LNCAP (cell line): ENCODE measurements around the gene SDHAF2.
A peak's percentile ranks its signal among the peaks of the same experiment; 100 is the strongest.

ENCODE experiments used
- CTCF ChIP-seq: fragments of 450-650 bp; IDR thresholded peaks from 2 replicates; pipeline ENCODE4 v1.5.1; 2017; ENCODE audit warnings: mild to moderate bottlenecking

Gene SDHAF2

GRCh38 chr11:61481806-61482205 is 51.9 kb downstream of the SDHAF2 start:
- TF ChIP-seq CTCF: no peak

- TF ChIP-seq CTCF: peak; percentile 55
Observed at GRCh38 chr11:61482513-61482912, 52.6 kb downstream of the SDHAF2 start.

GRCh38 chr11:61484541-61484940 is 54.6 kb downstream of the SDHAF2 start:
- no peak for TF ChIP-seq CTCF

GRCh38 chr11:61485080-61485479 is 55.2 kb downstream of the SDHAF2 start:
- no peak for TF ChIP-seq CTCF

- TF ChIP-seq CTCF: no peak
Observed at GRCh38 chr11:61486011-61486620, 56.2 kb downstream of the SDHAF2 start.

GRCh38 chr11:61486779-61487178 is 56.9 kb downstream of the SDHAF2 start:
- TF ChIP-seq CTCF: no peak

GRCh38 chr11:61487342-61488025 is 57.6 kb downstream of the SDHAF2 start:
- TF ChIP-seq CTCF: no peak
